NOMO-1 treated with dmso at 0.1 percent for 144 hours (cell line): ENCODE data around the gene DMAC2.
"Not testable (repeated sequence)": the region's sequence is repeated elsewhere in the genome, so short reads cannot be mapped to it uniquely, and the experiment has no call there.

Experiments used
- DNase-seq: peaks from one replicate; lab custom pipeline; 2025; ENCODE audit not compliant: unreplicated experiment; lab: John Stamatoyannopoulos, UW

DMAC2 gene

GRCh38 chr19:41424335-41425173 is 15.2 kb downstream of the DMAC2 start:
- peak; percentile 15 for DNase-seq

DNA sequence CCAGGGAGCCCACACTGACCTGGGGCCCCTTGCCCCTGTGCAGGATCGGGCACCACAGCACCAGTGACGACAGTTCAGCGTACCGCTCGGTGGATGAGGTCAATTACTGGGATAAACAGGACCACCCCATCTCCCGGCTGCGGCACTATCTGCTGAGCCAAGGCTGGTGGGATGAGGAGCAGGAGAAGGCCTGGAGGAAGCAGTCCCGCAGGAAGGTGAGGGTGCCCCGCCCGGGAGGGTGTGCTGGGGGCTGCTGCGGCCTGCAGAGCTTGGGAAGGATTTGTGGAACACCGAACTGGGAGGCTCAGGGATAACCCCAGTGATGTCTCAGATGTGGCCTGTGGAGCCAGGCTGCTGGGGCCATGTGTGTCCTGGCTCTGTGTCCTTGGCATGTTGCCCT is 16.8 kb downstream of the DMAC2 start:
- DNase-seq, result no peak

GRCh38 chr19:41422456-41422855 is 17.3 kb downstream of the DMAC2 start:
- DNase-seq, result no peak

GRCh38 chr19:41421973-41422372 is 17.7 kb downstream of the DMAC2 start:
- no peak for DNase-seq

DNA sequence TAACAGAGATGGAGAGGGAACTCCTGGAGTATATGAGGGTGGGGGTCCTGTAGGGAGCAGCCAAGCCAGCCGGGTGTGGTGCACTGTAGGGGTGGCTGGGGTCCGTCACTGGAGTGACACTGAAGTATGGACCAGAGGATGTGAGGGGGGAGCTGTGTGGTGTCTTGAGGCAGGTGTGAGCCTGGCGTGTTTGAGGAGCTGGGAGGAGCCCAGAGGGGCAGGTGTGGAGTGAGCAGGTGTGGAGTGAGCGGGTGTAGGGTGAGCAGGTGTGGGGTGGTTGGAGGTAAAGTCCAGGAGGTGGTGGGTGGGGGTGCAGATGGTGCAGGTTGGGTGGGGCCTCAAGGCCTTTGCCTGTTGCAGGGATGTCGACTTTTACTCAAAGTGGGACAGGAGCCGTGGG is 18.4 kb downstream of the DMAC2 start:
- no peak for DNase-seq

GRCh38 chr19:41420101-41420880 is 19.4 kb downstream of the DMAC2 start:
- peak; percentile 73 for DNase-seq

- DNase-seq, result no peak
These were observed 23.5 kb downstream of the DMAC2 start for GRCh38 chr19:41416194-41416674.

- DNase-seq, result no peak
These were observed 24.5 kb downstream of the DMAC2 start for GRCh38 chr19:41415154-41415571.

DNA sequence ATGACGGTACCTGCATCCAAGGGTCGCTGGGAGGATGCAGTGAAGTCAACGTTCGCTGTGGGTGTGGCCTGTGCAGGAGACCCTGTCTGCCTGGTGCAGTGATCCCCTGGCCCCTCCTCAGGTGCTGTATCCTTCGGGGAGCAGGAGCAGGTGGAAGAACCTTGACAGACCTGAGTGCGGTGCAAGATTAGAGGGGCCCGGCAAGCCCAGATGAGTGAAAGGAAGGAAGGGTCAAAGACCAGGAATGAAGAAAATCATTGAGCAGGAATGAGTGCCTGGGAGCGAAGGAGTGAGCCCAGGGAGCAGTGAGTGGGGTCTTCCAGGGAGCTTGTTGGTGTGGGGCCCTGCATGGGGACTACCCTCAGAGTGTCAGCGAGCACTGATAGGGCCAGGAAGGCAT is 25.3 kb downstream of the DMAC2 start:
- DNase-seq, result no peak

GRCh38 chr19:41413947-41414346 is 25.8 kb downstream of the DMAC2 start:
- DNase-seq, result no peak

- no peak for DNase-seq
These were observed 26.8 kb downstream of the DMAC2 start for GRCh38 chr19:41412953-41413352.

DNA sequence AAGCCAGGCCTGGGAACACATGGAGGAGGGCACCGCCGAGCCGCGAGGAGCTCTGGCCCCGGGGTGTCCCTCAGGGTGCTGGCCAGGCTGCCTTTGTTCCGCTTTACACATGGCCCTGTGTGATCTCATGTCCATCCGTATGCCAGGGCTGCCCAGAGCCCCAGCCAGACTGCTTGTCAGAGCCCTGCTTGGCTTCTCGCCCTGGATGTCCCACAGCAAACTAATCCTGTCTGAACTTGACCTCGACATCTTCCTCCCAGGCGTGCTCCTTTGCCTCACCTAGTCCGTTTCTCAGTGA is 27.8 kb downstream of the DMAC2 start:
- DNase-seq, result no peak

DNA sequence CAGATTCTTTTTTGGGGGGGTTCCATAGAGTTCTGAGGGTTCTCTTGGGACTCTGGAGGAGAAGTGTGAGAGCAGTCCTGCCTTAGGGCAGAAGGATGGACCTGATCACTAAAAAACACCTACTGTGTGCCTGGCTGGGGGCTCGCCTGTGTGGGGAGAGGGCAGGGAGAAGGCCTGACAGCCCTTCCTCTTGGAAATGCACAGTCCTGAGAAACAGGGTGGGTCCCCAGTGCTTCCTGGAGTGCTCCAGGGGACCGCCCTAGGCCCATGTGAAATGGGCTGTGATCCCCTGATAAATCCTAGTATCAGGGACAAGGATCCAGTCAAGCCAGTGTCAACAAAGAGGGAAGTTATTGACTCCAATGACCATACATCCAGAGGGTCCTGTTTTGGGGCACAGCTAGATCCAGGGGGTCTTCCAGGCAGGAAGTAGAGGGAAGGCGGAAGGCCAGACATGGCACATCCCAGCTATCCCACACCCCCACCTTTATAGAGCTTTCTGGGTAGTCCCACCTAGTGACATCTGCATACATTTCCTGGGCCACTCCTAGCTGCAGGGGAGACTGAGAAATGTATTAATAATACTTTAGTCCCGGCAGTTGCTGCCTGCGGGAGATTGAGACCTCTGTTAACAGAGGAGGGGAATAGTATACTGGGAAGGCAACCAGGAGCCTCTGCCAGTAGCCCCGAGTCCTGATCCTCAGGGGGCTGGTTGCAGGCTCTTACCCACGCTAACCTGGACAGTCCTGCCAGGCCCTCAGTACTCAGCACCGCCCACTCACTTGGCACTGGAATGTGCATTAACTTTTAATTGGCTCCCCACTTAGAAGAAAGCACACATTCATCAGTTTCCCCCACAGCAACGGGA is 28.4 kb downstream of the DMAC2 start:
- no peak for DNase-seq

- no peak for DNase-seq
These were observed 29.2 kb downstream of the DMAC2 start for GRCh38 chr19:41410336-41411054.

DNA sequence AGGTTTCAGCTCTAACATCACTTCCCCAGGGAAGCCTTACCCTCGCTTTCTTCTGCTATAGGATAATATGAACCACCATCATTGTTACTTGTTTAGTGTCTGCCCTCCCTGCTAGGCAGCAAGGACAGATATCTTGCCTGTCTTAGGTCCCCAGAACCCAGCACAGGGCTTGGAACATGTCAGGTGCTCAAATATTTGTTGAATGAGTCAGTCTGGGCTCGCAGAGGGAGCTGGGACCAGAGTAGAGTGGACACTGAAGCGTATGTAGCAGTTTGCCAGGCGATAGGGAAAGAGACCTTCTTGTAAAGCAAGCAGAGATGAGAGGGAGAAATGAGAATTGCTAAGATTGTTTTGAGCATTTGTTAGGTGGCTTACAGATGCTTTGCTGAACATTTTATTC is 30.4 kb downstream of the DMAC2 start:
- no peak for DNase-seq

DNA sequence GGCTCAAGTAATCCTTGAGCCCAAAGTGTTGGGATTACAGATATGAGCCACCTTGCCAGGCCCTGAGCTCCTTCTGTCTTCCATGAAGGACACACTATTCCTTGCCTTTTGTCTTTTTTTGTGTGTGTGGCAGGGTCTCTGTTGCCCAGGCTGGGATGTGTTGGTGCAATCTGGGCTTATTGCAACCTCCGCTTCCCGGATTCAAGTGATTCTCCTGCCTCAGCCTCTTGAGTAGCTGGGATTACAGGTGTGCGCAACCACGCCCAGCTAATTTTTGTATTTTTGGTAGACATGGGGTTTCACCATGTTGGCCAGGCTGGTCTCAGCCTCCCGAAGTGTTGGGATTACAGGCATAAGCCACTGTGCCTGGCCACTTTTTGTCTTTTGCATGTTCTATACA is 30.9 kb downstream of the DMAC2 start:
- not testable (repeated sequence) for DNase-seq

DNA sequence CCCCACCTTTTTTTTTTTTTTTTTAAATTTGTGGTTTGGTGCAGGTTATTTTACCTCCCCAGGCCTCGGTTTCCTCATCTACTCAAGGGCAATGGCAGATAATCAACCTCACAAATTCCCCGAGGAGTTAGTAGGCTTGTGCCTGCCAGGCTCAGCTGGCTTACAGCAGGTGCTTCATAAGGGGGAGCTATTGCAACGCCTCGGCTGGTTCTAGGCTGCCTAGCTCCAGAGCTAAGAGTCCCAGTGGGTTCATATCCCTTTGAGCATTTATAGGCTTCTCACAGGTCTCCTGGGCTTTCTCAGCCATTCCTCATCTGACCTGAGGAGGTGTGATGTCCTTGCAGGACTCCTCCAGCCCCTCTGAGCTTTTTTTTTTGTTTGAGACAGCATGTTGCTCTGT is 31.5 kb downstream of the DMAC2 start:
- DNase-seq, result no peak

DNA sequence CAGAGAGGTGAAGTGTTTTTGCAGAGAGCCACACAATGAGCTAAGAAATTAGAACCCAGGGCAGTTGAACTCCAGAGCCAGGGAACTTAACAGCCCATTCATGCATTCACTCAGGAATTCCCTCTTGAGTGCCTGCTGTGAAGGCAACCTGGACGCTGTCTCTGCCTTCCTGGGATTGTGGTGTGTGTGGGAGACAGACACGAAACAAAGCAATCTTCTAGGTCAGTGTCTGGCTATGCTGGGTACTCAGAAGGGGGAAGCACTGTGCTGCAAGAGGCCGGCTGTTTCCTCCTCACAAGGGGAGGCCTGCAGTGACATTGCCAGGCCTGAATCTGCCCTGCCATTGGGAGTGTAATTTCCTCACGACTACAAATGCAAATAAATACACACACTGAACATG is 32.4 kb downstream of the DMAC2 start:
- peak; percentile 68 for DNase-seq

DNA sequence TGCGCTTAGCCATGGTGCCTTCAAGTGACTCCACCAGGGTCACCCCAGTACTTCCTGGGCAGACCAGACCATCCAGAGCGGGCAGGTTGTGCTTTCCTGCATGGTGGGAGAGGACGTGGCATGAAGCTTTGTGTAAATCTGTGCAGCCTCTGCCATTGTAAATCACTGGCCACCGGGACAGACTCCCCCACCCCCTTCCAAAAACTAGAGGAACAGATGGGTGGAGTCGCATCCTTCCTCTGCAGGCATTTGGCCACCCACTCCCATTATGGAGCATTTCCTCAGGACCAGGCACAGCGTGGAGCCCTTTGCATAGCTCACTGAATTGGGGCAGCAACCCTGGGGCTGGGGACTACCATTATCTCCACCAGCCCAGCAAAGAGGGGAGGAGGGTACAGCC is 33.9 kb downstream of the DMAC2 start:
- no peak for DNase-seq

DNA sequence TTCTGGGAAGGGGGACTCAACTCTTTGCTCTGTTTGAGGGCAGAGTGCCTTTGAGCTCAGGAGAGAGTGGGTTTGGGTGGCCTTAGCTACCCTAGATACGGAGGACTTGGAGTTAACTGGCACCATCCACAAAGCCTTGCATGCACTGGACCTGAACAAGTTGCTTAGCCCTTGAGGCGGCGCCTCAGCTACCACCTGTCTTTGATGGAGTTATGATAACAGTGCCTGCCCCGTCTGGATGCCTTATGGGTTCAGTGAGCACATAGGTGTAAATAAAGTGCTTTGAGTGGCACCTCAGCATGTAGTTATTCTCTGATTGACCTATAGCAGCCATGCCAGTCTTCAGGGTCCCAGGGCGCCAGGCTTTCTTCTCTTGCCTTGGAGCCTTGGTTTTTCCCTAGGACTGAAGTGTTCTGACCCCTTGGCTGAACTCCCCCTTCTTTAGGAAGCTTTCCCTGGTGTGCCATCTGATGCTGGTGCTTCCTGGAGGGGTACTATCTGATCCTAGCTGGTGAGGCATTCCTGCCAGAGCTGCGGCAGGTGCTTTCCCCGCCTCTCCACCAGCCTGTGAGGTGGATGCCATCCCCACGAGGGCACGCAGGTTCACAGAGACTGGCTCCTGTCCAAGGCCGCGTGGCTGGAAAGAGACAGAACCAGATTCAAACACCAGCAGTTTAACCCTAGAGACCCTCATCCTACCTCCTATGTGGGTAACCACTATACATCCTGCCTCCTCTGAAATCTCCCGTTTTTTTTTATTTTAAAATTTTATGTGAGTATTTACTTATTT is 36.3 kb downstream of the DMAC2 start:
- DNase-seq, result no peak
